WERI-Rb-1 (cell line): Measurements from ENCODE around the gene ZMYM4.

ENCODE experiments used
- DNase-seq: peaks from one replicate; pipeline ENCODE4 v3.0.0-alpha.2; 2020
- H3K27ac ChIP-seq: fragments of 250-450 bp; sonication (Bioruptor Pico); 2 replicates; pipeline ENCODE4 v1.5.1; 2020; ENCODE audit warnings: mild to moderate bottlenecking, moderate library complexity
- H3K27me3 ChIP-seq: fragments of 250-450 bp; sonication (Bioruptor Pico); 2 replicates; pipeline ENCODE4 v1.5.1; 2021; ENCODE audit warnings: mild to moderate bottlenecking, low read depth, moderate library complexity; ENCODE audit not compliant: insufficient read depth, severe bottlenecking
- H3K36me3 ChIP-seq: fragments of 250-450 bp; sonication (Bioruptor Pico); 2 replicates; pipeline ENCODE4 v1.5.1; 2020; ENCODE audit warnings: mild to moderate bottlenecking, moderate library complexity
- H3K4me3 ChIP-seq: 2 replicates; pipeline ENCODE4 v1.5.1; 2011; ENCODE audit warnings: low read depth, mild to moderate bottlenecking, control low read depth, low read length
- H3K9me3 ChIP-seq: fragments of 250-450 bp; sonication (Bioruptor Pico); 2 replicates; pipeline ENCODE4 v1.5.1; 2021; ENCODE audit warnings: mild to moderate bottlenecking, moderate library complexity; ENCODE audit not compliant: severe bottlenecking
- TF ChIP-seq, protein P1 (sequence below): IDR thresholded peaks from 2 replicates; pipeline ENCODE4 v1.5.1; 2011; ENCODE audit warnings: low read depth, mild to moderate bottlenecking, control low read depth, inconsistent platforms, low read length

Gene ZMYM4

DNA sequence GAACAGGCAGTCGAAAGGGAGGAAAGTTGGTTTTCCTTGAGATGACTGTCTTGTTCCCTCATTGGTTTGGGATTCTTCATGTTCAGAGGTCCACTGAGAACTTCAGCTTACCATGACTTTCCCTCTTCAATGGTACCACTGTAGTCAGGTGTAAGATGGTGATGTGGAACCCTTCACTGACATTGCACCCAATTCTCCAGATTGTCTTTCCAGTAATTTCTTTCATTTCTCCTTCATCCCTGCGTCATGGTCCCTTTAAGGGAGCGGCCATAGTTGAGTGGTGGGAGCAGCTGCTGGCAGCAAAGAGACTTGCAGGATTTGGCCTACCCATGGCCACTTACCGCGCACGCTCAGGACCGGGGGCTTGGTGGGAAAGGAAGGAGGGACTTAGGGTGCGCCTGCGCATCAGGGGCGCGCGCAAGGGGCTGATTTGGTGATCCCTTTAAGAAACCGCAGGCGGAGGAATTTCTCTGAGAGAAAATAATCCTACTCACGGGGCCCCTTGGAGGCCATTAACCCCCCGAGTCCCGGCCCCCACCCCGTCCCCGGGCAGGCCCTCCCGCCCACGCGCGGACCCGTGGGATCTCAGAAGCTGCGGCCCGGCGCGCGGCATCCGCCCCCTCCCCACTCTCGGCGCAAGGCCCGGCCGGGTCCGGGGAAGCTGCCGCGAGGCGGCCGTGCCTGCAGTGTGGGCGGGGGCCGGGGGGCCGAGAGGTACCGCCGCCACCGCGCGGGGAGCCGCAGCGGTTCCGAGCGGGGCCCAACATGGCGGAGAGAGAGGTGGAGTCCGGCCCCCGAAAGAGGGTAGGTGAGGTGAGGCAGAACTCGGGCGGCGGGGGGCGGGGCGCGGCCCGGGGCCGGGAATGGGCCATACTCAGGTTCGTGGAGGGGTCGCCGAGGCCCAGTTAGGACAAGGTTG lies at the start of gene ZMYM4:
Gene ZMYM4 (plus strand): TSS at position 428 of the 919 bp plus-strand sequence. CDS start 338 bp downstream, at position 766.
- Histone ChIP-seq H3K9me3 (no peaks in the 10 kb centered on the region), H3K36me3 (peaks cover 15% of the 10 kb centered on the region), H3K27me3 (no peaks in the 10 kb centered on the region), H3K4me3 (peak within 1 kb of the TSS; percentile 79), H3K27ac (peak within 1 kb of the TSS; percentile 93)
- DNase-seq: peak; percentile 97
- TF ChIP-seq, protein P1, sequence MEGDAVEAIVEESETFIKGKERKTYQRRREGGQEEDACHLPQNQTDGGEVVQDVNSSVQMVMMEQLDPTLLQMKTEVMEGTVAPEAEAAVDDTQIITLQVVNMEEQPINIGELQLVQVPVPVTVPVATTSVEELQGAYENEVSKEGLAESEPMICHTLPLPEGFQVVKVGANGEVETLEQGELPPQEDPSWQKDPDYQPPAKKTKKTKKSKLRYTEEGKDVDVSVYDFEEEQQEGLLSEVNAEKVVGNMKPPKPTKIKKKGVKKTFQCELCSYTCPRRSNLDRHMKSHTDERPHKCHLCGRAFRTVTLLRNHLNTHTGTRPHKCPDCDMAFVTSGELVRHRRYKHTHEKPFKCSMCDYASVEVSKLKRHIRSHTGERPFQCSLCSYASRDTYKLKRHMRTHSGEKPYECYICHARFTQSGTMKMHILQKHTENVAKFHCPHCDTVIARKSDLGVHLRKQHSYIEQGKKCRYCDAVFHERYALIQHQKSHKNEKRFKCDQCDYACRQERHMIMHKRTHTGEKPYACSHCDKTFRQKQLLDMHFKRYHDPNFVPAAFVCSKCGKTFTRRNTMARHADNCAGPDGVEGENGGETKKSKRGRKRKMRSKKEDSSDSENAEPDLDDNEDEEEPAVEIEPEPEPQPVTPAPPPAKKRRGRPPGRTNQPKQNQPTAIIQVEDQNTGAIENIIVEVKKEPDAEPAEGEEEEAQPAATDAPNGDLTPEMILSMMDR: no peak

DNA sequence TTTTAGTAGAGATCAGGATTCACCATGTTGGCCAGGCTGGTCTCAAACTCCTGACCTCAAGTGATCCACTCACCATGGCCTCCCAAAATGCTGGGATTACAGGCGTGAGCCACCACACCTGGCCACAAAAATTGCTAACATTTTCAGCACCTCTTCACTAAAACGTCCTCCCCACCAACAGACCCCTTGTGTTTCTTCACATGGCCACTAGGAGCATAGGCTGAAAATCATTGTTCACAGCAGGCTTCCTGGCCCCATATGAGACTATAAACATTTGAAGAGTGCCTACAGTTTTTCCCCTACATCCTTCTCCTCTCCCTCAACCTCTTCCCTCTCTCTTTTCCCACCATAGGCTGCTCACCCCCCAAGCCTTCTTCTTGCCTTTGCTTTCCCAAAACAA lies 47.5 kb upstream of the ZMYM4 start:
- no peaks in the 10 kb centered on the region for H3K36me3 ChIP-seq
- DNase-seq: peak; percentile 23
- no peak overlapping the region for H3K27ac ChIP-seq
- H3K9me3 ChIP-seq: no peaks in the 10 kb centered on the region
- H3K4me3 ChIP-seq: no peak overlapping the region
- TF ChIP-seq, protein P1: peak; percentile 58
- no peaks in the 10 kb centered on the region for H3K27me3 ChIP-seq

DNA sequence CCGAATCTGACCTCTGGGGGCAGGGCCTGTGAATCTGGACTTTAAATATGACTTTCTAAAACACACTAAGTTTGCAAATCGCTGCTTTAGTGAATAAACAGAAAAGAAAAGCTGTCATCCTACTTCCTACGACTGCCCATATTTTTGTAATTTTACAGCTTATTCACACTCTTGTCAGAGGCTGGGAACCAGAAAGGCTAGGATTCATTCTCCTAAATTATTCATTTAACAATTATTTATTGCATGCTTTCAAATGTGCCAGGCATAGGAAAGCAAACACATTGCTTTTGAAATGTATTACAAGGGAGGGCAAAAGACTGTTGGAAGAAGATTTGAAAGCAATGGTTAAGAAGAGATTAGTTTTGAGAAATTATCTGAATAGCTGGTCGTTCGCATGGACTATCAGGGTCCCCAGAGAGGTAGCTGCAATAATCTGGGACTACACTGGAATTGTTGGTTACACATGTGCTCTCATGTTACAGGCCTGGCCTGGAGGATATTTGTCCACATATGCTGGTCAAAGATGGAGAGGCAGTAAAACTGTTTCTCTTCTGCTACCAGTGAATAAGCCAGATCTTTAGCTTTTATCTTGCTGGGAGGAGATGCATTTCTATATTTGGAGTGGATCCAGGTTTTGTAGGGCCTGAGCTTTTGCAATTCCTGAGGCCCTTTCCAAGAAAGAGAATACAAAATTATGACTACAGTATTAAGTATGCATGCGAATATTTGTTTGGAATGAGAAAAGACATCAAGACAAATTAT lies 46.0 kb upstream of the ZMYM4 start:
- TF ChIP-seq, protein P1: no peak
- Histone ChIP-seq H3K9me3 (no peaks in the 10 kb centered on the region), H3K4me3 (no peak overlapping the region), H3K36me3 (no peaks in the 10 kb centered on the region), H3K27me3 (no peaks in the 10 kb centered on the region), H3K27ac (no peak overlapping the region)
- no peak for DNase-seq

DNA sequence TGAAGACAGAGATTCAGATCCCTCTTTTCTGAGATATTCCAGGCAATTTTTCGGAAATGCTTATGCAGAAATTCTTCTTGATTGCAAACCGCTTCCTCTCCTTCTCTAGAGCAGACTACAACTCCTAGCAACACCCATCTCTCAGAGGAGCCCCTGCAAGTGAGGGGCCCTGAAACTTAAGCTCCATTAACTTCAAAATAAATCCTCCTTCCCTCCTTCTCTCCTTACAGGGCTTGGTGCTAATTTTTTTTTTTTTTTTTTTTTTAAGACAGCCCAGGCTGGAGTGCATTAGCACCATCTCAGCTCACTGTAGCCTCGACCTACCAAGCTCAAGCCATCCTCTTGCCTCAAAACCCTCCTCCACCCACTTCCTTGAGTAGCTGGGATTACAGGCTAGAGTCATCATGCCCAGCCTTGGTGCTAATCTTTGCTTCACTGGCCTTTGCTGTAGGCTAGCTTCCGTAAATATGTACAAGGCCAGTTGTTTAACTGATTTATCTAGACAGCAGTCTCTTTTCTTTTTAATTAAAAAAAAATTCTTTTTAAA lies 45.4 kb upstream of the ZMYM4 start:
- H3K27ac ChIP-seq: no peak overlapping the region
- no peak for DNase-seq
- no peak overlapping the region for H3K4me3 ChIP-seq
- H3K9me3 ChIP-seq: no peaks in the 10 kb centered on the region
- TF ChIP-seq, protein P1: no peak
- no peaks in the 10 kb centered on the region for H3K36me3 ChIP-seq
- no peaks in the 10 kb centered on the region for H3K27me3 ChIP-seq

DNA sequence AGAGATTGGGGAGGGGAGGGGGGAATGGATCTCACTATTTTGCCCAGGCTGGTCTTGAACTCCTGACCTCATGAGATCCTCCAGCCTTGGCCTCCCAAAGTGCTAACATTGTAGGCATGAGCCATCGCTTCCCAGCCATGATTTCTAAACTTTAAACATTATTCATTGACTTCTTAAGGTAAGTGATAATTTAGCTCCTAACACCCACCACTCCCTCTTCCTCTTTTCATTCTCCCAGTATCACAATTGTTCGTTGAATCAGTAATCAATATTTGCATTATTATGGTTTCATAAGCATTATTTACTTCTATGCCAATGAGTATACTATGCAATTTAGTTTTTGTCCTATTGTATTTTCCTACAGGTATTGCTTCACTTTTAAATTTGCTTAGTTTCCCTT lies 42.0 kb upstream of the ZMYM4 start:
- H3K9me3 ChIP-seq: no peaks in the 10 kb centered on the region
- no peak for DNase-seq
- H3K27ac ChIP-seq: no peak overlapping the region
- TF ChIP-seq, protein P1: no peak
- H3K27me3 ChIP-seq: no peaks in the 10 kb centered on the region
- H3K36me3 ChIP-seq: no peaks in the 10 kb centered on the region
- no peak overlapping the region for H3K4me3 ChIP-seq
